Stimulated activated CD4-positive, alpha-beta T cell treated with anti-CD3 and anti-CD28 coated beads, TNF-alpha, amount 100 ng/mL, for 48 hours (primary cell): ENCODE results near the gene CD163L1.
A peak's percentile ranks its signal among the peaks of the same experiment; 100 is the strongest.
"Not testable (repeated sequence)": the region's sequence is repeated elsewhere in the genome, so short reads cannot be mapped to it uniquely, and the experiment has no call there.

ENCODE experiments used
- DNase-seq, 3 donors: peaks; one replicate each; pipeline ENCODE4 v3.0.0-alpha.2; 2020; ENCODE audit warnings: low read depth in 3 of 3

CD163L1 gene

GRCh38 chr12:7404275-7404674, 39.7 kb downstream of the CD163L1 start:
- no peak for DNase-seq

DNA sequence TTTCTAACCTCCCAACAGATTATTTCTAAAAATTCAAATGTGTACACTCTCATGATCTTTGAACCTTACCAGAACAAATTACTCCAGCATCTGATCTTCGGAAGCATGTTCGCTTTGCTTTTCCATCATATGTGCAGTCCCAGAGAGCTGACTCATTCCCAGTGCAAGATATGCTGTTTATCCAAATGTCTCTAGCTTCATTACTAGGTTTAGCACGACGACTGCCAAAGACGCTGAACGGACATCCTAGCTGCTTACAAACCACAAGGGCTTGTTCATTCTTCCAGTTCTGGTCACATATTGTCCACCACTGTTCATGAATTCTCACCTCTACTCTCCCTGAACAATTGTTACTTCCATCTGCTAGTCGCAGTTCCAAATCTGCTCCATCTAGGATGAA, 40.5 kb downstream of the CD163L1 start:
- DNase-seq: no peak

- DNase-seq: no peak
Observed at GRCh38 chr12:7399089-7399488, 44.9 kb downstream of the CD163L1 start.

GRCh38 chr12:7396418-7396817, 47.5 kb downstream of the CD163L1 start:
- no peak for DNase-seq

GRCh38 chr12:7395950-7396349, 48.0 kb downstream of the CD163L1 start:
- no peak for DNase-seq

DNA sequence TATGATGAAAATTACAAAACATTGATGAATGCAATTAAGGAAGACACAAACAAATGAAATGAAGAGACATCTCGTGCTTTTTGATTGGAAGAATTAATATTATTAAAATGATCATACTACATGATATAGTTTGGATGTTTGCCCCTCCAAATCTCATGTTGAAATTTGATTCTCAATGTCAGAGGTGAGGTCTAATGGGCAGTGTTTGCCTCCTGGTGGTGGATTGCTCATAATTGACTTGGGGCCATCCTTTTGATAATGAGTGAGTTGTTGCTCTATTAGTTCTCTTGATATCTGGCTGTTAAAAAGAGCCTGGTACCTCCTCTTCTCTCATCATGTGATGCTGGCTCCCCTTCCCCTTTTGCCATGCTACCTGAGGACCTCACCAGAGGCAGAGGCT, 56.7 kb downstream of the CD163L1 start:
- DNase-seq: no peak

GRCh38 chr12:7383157-7383556, 60.8 kb downstream of the CD163L1 start:
- no peak for DNase-seq

DNA sequence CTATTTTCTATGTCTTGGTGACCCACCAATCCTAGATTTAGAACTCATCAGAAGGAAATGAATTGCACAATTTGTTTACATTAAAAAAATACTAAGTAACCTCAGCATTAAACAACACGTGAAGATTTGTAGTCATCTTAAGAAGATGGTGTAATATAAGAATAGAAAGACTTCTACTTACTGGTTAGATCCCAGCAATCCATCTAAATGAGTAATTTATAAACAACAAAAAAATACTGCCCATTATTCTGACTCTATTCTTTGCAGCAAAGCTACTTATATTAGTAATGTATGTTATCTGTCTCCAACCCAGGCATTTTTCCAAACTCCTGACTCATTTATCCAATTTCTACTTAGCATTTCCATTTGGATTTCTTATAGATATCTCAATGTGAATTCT, 67.8 kb downstream of the CD163L1 start:
- no peak for DNase-seq

- no peak for DNase-seq
Observed at GRCh38 chr12:7375145-7375543, 68.8 kb downstream of the CD163L1 start.

DNA sequence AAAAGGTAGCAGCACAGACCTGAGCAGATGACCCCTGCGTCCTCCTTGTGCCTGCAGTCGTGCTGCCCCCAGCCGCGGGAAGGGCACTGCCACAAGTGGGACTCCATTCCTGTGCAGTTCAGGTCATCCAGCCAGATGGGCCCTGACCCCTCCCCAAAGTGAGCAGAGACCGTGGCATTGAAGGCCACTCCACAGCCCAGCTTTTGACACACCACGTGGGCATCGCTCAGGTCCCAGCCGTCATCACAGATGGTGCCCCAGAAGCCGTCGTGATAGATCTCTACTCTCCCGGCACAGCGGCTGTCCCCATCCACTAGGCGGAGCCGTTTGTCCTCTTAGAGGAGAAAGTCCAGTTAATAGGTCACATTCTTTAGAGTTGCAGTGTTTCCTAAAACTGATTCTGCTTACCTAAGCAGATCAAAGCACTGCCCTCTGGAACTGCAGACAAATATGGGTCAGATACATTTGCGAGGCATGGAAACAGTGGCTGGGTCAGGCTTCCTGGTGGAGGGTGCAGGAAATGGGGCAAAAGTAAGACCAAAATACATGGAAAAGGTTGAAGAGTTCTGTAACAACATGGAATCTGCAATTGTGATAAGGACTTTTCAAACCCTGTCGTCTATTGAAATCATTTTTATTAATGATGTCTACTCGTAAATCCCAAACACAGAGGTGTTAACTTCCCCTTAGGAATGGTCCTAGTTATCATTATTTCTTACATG, 69.4 kb downstream of the CD163L1 start:
- peak in 2 of 3 donors; percentile 3 to 23 for DNase-seq

GRCh38 chr12:7373226-7373625, 70.7 kb downstream of the CD163L1 start:
- DNase-seq: no peak

DNA sequence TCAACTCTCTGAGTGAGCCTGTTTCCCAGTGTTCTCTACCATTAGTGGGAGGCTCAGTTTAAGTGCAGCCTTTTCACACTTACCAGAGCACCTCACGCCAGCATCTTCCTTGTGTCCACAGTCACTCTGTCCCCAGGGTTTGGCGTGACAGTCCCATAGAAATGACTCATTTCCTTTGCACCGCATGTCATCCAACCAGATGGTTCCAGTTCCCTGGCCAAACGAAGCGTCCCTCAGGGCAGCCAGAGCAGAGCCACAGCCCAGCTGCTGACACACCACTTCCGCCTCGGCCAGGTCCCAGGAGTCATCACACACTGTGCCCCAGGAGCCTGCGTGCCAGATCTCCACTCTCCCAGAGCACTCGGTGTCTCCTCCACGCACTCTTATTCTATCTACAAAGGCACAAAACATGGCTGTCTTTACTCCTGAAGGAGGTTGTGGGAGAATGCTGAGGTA, 74.7 kb downstream of the CD163L1 start:
- no peak for DNase-seq

GRCh38 chr12:7362734-7363133, 81.2 kb downstream of the CD163L1 start:
- DNase-seq: no peak

DNA sequence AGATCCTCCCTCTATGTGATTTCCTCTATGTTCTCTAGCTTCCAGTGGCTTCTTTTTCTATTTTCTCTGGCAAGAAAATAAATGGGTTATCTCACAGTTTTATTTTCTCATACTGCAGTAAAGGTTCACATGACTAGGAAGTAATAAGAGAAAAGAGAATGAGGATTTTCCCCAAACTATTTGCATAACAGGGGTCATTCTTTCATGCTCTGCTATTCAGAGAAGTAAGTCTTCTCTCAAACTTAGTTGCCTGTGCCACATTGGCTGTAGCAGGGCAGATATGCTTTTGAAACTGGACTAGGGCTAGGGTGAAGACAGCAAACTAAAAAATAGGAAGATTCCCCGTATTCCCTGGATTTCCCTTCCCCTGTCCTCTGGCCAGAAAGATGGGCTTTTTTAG, 82.7 kb downstream of the CD163L1 start:
- no peak for DNase-seq

GRCh38 chr12:7354529-7354928, 89.4 kb downstream of the CD163L1 start:
- no peak for DNase-seq

DNA sequence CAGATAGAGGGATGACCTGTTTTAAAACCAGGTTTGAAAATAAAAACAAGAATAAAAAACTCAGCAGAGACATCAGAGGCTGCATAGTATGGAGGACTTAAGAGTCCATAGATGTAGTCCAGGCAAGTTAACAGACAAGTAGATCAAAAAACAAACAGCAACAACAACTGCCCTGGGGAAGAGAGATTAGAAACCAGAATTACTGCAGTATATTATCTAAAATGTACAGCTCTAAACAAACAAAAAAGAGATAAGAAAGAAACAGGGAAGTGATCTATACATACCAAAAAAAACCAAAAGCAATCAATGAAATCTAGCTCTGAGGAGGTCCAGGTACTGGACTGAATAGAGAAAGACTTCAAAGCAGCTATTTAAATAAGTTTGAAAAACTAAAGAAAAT, 91.3 kb downstream of the CD163L1 start:
- DNase-seq: no peak

DNA sequence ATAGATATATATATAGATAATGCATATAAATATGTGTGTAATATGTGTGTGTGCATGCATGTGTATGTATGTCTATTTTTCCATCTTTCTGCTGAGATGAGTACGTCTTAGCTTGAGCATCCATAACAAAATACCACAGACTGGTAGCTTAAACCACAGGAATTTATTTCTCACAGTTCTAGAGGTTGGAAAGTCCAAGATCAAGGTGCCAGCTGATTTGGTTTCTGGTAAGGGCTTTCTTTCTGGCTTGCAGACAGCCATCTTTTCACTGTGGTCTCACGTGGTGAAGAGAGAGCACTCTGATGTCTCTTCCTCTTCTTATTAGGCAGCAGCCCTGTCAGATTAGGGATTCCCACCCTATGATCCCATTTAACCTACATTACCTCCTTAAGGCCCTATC, 92.8 kb downstream of the CD163L1 start:
- DNase-seq: no peak

GRCh38 chr12:7349418-7349817, 94.5 kb downstream of the CD163L1 start:
- no peak for DNase-seq

GRCh38 chr12:7346551-7347225, 97.3 kb downstream of the CD163L1 start:
- no peak for DNase-seq

DNA sequence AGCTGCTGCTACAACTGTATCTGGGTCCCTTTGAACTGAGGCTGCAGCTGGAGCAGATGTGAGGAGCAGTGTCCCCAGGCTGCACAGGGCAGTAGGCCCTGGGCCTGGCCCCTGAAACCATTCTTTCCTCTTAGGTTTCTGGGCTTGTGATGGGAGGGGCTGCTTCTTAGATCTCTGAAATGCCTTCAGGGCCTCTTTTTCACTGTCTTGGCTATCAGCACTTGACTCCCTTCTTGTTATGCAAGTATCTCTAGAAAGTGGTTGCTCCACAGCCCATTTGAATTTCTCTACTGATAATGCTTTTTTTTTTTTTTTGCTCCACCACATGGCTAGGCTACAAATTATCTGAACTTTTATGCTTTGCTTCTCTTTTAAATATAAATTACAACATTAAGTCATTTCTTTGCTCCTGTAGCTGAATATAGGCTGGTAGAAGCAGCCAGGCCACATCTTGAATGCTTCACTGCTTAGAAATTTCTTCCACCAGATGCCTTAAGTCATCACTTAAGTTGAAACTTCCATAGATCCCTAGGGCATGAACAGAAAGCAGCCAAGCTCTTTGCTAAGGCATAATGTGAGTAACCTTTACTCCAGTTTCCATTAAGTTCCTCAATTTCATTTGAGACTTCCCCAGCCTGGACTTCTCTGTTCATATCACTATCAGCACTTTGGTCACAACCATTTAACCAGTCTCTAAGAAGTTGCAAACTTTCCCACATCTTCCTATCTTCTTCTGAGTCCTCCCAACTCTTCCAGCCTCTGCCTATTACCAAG, 98.9 kb downstream of the CD163L1 start:
- no peak for DNase-seq

DNA sequence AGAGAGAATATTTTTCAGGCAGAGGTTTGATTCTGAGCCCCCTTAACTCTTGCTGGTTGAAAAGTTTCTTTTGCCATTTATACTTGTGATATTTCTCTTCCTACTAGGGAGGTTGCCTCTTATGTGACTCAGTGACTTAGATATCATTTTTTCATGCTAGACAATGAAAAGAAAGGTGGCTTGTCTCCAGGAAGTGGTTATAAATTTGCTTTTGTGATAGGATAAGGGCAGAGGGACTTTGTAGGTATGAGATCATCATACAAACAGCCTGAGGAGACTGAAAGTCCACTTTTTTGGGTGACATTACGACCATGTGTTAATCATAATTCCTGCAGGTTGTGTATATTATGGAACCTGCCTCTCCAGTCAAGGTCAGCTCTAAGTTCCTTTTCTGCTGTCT, 104.3 kb downstream of the CD163L1 start:
- no peak for DNase-seq

- not testable (repeated sequence) for DNase-seq
Observed at GRCh38 chr12:7337790-7338189, 106.2 kb downstream of the CD163L1 start.

DNA sequence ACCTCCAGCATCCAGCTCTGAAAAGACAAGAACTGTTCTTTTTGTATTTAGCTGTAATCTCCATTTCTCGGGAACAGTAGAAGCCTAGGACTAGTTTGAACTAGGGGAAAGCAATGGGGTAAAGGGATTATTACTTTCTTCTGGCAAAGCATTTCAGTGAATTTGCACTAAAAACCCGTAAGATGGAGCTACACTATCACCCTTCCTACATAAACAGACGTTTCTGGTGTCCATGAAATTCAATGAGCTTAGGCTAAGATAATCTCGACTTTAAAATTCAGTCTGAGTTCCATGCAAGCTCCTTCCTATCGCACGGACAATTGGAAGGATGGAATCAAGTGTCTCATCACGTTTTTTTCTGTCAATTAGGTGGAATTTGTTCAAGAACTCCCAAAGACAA, 116.0 kb downstream of the CD163L1 start:
- no peak for DNase-seq
